T-helper 2 cell treated with Interferon-gamma antibody and Interleukin-4, amounts not matched to agents 5 μg/mL and 100 μg/mL, for 36 hours (primary cell): Measurements from ENCODE around the gene ATP5F1D.
A peak's percentile ranks its signal among the peaks of the same experiment; 100 is the strongest.
"Not testable (repeated sequence)": the region's sequence is repeated elsewhere in the genome, so short reads cannot be mapped to it uniquely, and the experiment has no call there.

Experiments
- DNase-seq: peaks from one replicate; pipeline ENCODE4 v3.0.0; 2021; ENCODE audit warnings: low spot score
- H3K27ac Mint-ChIP-seq: one replicate; pipeline ENCODE4 v1.8.0; 2021; ENCODE audit warnings: mild to moderate bottlenecking, mixed read lengths
- H3K27me3 Mint-ChIP-seq: one replicate; pipeline ENCODE4 v1.8.0; 2021; ENCODE audit warnings: low read depth, mixed read lengths
- H3K36me3 Mint-ChIP-seq: one replicate; pipeline ENCODE4 v1.8.0; 2021; ENCODE audit warnings: low read depth, mixed read lengths
- H3K4me1 Mint-ChIP-seq: one replicate; pipeline ENCODE4 v1.8.0; 2021; ENCODE audit warnings: low read depth, mixed read lengths
- H3K4me3 Mint-ChIP-seq: one replicate; pipeline ENCODE4 v1.8.0; 2022; ENCODE audit warnings: mild to moderate bottlenecking, moderate library complexity, mixed read lengths
- H3K9me3 Mint-ChIP-seq: one replicate; pipeline ENCODE4 v1.8.0; 2021; ENCODE audit warnings: mixed read lengths

The ATP5F1D gene

DNA sequence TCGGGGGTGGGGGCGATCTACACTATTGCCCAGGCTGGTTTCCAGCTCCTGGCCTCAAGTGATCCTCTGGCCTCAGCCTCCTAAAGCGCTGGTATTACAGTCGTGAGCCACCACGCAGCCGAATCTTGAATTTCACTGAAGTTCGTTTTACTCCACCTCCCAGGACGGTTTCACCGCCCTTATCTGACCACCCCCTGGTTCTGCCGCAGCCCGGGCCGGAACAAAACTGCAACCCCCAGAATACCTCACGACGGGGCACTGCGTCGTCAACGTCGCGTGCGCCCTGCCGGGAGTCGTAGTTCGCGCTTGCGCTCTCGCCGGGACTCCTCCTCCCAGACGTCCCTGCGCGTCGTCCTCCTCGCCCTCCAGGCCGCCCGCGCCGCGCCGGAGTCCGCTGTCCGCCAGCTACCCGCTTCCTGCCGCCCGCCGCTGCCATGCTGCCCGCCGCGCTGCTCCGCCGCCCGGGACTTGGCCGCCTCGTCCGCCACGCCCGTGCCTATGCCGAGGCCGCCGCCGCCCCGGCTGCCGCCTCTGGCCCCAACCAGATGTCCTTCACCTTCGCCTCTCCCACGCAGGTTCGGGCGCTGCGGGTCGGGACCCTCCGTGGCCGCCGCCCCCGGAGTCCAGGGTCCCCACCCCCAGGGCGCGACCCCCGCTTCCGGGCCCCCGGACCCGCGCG lies at the start of gene ATP5F1D:
Gene ATP5F1D, plus strand, starts transcription at position 335 of the 679 bp plus-strand sequence. Its CDS starts 100 bp downstream, at position 435.
- peak; percentile 95 for DNase-seq
- Mint-ChIP-seq H3K9me3 (no peaks in the 10 kb centered on the region), H3K4me1 (peaks cover 18% of the 10 kb centered on the region), H3K27me3 (peaks cover 15% of the 10 kb centered on the region), H3K4me3 (peak within 1 kb of the TSS; percentile 90), H3K27ac (peak within 1 kb of the TSS; percentile 83), H3K36me3 (peaks cover 2% of the 10 kb centered on the region)

DNA sequence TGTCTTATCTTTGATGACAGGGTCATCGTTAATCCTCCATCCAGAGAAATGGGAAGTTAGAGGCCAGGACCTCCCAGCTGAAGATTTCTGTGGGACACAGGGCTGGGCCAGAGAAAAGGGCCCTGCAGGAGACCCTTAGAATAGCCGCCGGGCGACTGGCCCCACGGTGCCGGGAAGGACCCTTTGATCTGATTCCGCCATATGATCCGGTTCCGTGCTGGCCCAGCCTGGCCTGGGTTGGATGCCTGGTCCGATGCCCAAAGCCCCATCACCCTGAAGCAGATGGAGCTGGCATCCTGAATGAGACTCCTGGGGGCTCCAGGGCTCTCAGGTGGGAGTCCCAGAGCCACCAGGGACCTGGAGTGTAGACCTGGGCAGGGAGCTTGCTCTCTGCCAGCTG lies 42.0 kb upstream of the ATP5F1D start:
- H3K36me3 Mint-ChIP-seq: no peaks in the 10 kb centered on the region
- no peak overlapping the region for H3K4me3 Mint-ChIP-seq
- H3K27me3 Mint-ChIP-seq: no peaks in the 10 kb centered on the region
- no peaks in the 10 kb centered on the region for H3K9me3 Mint-ChIP-seq
- DNase-seq: no peak
- H3K27ac Mint-ChIP-seq: no peak overlapping the region
- H3K4me1 Mint-ChIP-seq: peaks cover 13% of the 10 kb centered on the region

DNA sequence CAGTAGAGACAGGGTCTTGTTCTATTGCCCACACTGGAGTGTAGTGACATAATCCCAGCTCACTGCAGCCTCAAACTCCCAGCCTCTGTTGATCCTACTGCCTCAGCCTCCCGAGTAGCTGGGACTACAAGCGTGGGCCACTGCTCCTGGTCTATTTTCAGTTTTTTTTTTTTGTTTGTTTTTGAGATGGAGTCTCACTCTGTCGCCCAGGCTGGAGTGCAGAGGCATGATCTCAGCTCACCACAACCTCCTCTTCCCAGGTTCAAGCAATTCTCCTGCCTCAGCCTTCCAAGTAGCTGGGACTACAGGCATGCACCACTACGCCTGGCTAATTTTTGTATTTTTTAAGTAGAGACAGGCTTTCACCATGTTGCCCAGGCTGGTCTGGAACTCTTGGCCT lies 40.9 kb upstream of the ATP5F1D start:
- not testable (repeated sequence) for H3K36me3 Mint-ChIP-seq, H3K4me3 Mint-ChIP-seq, DNase-seq, H3K9me3 Mint-ChIP-seq, H3K27me3 Mint-ChIP-seq, H3K27ac Mint-ChIP-seq
- H3K4me1 Mint-ChIP-seq: peaks cover 13% of the 10 kb centered on the region

DNA sequence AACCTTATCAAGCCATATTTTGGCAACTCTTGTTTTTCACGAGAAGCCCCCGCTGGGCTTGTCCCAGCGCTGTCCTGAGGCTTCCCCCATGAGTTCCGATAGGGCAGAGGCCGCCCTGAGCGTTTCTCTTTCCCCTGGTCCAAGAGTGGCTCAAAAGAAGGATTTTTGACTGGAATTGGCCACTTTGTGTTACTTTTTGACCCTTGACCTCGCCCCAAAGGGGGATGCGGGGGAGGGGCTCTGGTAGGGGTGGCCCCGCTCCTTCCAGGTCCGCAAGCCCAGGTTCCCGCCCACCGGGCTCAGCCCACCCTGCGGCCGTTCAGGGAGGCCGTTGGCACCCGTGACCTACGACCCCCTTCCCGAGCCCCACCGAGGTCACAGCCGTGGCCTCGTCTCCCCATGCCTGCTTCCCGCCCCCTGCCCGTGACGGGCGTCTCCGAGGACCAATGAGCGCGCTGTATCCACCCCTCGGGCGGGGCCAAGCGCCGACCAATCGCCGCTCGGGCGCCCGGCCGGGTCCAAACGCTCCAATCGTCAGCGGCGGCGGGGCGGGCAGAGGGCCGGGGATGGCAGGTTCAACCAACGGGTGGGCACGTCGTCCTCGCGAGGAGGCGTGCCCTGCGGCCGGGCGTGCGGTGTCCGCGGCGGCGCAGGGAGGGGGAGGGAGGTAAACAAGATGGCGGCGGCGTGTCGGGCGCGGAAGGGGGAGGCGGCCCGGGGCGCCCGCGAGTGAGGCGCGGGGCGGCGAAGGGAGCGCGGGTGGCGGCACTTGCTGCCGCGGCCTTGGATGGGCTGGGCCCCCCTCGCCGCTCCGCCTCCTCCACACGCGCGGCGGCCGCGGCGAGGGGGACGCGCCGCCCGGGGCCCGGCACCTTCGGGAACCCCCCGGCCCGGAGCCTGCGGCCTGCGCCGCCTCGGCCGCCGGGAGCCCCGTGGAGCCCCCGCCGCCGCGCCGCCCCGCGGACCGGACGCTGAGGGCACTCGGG lies 36.1 kb upstream of the ATP5F1D start, which contains the start of gene STK11:
Gene STK11, plus strand, starts transcription at position 665 of the 986 bp plus-strand sequence. CDS start 1,136 bp downstream, outside the sequence.
- Mint-ChIP-seq H3K4me1 (peaks cover 29% of the 10 kb centered on the region), H3K27me3 (no peaks in the 10 kb centered on the region), H3K4me3 (peak within 1 kb of the TSS; percentile 93), H3K27ac (peak within 1 kb of the TSS; percentile 83), H3K9me3 (no peaks in the 10 kb centered on the region), H3K36me3 (peaks cover 18% of the 10 kb centered on the region)
- DNase-seq: peak; percentile 100

DNA sequence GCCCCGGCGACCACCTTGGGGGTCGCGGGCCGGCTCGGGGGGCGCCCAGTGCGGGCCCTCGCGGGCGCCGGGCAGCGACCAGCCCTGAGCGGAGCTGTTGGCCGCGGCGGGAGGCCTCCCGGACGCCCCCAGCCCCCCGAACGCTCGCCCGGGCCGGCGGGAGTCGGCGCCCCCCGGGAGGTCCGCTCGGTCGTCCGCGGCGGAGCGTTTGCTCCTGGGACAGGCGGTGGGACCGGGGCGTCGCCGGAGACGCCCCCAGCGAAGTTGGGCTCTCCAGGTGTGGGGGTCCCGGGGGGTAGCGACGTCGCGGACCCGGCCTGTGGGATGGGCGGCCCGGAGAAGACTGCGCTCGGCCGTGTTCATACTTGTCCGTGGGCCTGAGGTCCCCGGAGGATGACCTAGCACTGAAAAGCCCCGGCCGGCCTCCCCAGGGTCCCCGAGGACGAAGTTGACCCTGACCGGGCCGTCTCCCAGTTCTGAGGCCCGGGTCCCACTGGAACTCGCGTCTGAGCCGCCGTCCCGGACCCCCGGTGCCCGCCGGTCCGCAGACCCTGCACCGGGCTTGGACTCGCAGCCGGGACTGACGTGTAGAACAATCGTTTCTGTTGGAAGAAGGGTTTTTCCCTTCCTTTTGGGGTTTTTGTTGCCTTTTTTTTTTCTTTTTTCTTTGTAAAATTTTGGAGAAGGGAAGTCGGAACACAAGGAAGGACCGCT lies 35.2 kb upstream of the ATP5F1D start:
- Mint-ChIP-seq H3K27me3 (no peaks in the 10 kb centered on the region), H3K4me3 (peak overlapping the region; percentile 93), H3K9me3 (no peaks in the 10 kb centered on the region), H3K36me3 (peaks cover 18% of the 10 kb centered on the region), H3K4me1 (peaks cover 31% of the 10 kb centered on the region), H3K27ac (peak overlapping the region; percentile 83)
- no peak for DNase-seq

DNA sequence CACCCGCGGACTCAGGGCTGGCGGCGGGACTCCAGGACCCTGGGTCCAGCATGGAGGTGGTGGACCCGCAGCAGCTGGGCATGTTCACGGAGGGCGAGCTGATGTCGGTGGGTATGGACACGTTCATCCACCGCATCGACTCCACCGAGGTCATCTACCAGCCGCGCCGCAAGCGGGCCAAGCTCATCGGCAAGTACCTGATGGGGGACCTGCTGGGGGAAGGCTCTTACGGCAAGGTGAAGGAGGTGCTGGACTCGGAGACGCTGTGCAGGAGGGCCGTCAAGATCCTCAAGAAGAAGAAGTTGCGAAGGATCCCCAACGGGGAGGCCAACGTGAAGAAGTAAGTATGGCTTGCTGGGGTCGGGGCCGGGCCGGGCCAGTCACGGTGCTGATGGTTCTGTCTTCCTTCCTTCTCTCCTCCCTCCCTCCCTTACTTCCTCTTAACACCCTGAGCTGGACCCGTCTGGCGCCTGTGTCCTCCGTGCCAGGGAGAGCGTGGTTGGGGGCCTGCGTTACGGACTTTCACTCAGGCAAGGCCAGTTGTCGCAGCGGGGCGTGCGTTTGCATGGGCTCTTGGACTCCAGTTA lies 34.6 kb upstream of the ATP5F1D start:
- peaks cover 35% of the 10 kb centered on the region for H3K4me1 Mint-ChIP-seq
- peak overlapping the region; percentile 83 for H3K27ac Mint-ChIP-seq
- no peaks in the 10 kb centered on the region for H3K9me3 Mint-ChIP-seq
- peak; percentile 25 for DNase-seq
- H3K27me3 Mint-ChIP-seq: no peaks in the 10 kb centered on the region
- peak overlapping the region; percentile 93 for H3K4me3 Mint-ChIP-seq
- H3K36me3 Mint-ChIP-seq: peaks cover 22% of the 10 kb centered on the region

DNA sequence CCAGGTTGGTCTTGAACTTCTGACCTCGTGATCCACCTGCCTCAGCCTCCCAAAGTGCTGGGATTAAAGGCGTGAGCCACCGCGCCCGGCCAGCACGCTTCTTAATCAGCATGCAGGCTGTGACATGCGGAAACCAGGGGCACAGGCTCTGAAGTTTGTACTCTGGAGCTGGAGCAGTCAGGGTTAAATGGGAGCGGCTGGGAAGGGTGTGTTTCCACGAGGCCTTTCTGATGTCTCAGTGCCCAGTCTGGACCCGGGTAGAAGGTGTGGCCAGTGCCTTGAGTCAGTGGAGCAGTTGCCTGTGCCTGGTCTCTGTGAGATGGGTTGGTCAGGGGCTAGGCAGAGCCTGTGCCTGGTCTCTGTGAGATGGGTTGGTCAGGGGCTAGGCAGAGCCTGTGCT lies 32.7 kb upstream of the ATP5F1D start:
- not testable (repeated sequence) for H3K27ac Mint-ChIP-seq, DNase-seq, H3K27me3 Mint-ChIP-seq, H3K9me3 Mint-ChIP-seq
- Mint-ChIP-seq H3K4me1 (peaks cover 35% of the 10 kb centered on the region), H3K4me3 (peak overlapping the region; percentile 38), H3K36me3 (peaks cover 27% of the 10 kb centered on the region)

DNA sequence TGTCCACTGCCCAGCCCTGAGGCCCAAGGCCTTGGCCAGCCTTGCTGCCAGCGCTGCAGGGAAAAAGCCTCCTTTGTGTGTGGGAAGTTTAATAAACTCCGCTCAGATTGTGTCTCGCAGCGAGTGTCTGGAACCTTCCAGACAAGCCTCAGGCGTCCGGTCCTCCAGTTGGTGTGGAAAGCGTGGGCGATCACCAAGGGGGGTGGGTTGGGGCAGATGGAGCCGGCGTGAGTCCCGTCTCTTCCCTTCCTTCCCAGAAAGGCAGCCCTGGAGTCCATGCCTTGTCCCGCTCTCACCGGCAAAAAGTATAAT lies 31.4 kb upstream of the ATP5F1D start:
- Mint-ChIP-seq H3K36me3 (peaks cover 30% of the 10 kb centered on the region), H3K27ac (peak overlapping the region; percentile 20), H3K4me1 (peaks cover 36% of the 10 kb centered on the region)

DNA sequence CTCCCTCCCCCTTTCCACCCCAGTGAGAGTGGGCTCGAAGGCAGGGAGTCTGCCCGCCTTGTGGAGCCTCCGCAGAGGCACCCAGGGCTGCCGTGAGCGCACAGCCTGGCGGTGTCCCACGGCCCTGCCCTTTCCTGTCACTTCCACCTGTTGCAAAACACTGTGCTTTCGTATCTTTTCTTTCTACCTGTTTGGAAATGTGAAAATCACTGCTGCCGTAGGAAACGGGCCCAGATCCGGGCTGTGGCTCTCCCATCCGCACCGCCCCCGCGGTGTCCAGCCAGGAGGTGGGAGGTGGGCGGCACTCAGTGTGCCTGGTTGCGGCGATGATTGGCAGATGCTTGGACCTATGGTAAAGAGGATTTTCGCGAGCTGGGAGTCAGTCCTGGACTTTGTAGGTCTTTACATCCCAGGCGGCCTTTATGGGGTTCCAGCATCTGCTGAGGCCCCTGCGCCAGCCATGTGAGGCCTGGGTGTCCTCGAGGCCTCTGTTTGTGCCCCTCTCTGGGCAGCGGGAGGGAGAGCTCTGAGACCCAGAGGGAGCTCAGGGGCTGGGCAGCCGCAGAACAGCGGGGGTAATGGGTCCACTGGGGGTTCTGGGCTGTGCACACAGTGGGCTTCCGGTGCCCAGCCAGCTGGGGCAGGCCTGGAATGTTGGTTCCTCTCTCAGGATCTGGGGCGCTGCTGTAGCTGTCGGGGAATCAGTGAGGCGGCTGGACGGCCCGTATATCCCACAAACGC lies 29.9 kb upstream of the ATP5F1D start:
- Mint-ChIP-seq H3K27ac (peak overlapping the region; percentile 41), H3K4me3 (peak overlapping the region; percentile 46), H3K4me1 (peaks cover 37% of the 10 kb centered on the region), H3K27me3 (no peaks in the 10 kb centered on the region), H3K36me3 (peaks cover 29% of the 10 kb centered on the region), H3K9me3 (no peaks in the 10 kb centered on the region)
- no peak for DNase-seq

More for the DNA sequence above, 31.4 kb upstream of the ATP5F1D start:
- Mint-ChIP-seq H3K9me3 (no peaks in the 10 kb centered on the region), H3K4me3 (no peak overlapping the region), H3K27me3 (no peaks in the 10 kb centered on the region)
- DNase-seq: no peak

DNA sequence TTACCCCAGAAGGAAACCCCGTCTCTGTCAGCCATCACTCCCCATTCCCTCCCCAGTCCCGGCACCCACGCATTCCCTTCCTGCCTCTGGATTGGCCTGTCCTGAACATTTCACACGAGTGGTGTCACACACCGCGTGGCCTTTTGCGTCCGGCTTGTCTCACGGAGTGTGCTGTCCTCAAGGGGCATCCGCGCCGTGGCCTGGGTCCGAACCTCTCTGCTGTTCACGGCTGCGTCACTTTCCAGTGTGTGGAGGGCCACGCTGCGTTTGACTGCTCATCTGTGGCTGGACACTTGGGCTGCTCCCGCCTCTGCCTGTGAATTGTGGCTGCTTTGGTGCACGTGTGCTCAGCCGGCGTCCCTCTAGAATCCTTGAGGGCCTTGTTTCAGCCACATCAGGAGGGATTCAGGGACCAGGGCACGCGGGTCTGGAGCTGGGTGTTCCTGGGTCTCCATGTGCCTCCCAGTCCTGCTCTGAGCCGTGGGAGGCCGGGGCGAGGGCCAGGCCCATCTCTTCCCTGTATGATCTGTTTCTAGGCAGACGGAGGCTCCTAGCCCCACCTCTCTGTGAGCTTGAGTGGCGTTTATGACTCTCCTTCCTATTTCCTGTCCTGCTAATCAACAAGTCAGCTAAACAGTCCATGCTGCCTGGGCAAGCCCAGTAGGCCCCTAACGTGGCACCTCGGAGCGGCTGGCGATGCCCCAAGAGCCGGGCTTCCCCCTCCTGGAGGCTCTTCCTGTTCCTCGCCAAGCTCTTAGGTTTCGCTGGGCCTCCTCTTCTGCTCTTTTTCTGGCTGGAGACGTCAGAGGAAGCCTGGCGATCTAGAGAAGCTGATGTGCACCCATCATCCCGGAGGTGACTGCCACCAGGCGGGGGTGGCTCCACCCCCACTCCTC lies 27.9 kb upstream of the ATP5F1D start:
- peak; percentile 59 for DNase-seq
- Mint-ChIP-seq H3K36me3 (peaks cover 15% of the 10 kb centered on the region), H3K9me3 (no peaks in the 10 kb centered on the region), H3K4me3 (peak overlapping the region; percentile 83), H3K27ac (peak overlapping the region; percentile 96), H3K4me1 (peaks cover 28% of the 10 kb centered on the region), H3K27me3 (no peaks in the 10 kb centered on the region)

DNA sequence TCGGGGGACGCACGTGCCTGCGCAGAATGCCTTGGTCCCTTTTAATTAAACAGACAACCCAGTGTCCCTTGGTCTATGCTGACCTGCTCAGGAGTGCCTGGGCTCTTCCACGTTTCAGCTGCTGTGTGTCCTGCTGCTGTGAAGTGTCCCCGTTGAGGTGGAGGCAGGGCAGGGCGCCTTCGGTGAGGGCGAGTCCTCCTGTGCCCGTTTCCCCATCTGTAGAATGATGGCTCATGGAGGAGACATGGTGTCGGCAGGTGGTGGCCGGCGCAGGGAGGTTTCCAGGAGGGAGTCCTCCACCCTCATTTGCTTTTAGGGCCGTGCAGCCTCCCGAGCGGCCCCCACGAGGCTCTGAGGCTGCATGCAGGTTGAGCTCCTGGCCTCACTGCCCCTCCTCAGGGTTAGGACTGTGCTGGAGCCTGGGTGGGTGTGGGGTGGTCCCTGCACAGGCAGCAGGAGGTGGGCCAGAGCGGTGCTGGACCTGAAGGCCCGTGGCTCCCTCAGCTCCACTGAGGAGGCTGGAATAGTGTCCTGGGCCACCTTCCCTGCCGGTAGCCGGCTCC lies 27.2 kb upstream of the ATP5F1D start:
- H3K9me3 Mint-ChIP-seq: no peaks in the 10 kb centered on the region
- no peak for DNase-seq
- no peaks in the 10 kb centered on the region for H3K27me3 Mint-ChIP-seq
- H3K27ac Mint-ChIP-seq: peak overlapping the region; percentile 96
- H3K4me1 Mint-ChIP-seq: peaks cover 28% of the 10 kb centered on the region
- peak overlapping the region; percentile 83 for H3K4me3 Mint-ChIP-seq
- H3K36me3 Mint-ChIP-seq: peaks cover 15% of the 10 kb centered on the region
